OCI-LY3 (cell line): ENCODE results near the gene ANKRD44.

Experiments used
- H2AFZ ChIP-seq: fragments of 200-600, 300-600 bp; shearing (Covaris generic); 2 replicates; pipeline ENCODE4 v1.6.0; 2014; ENCODE audit warnings: antibody characterized with exemption, low read depth, low read length
- H3K27ac ChIP-seq: fragments of 200-600, 300-600 bp; sonication (generic); 2 replicates; pipeline ENCODE4 v1.5.1; 2014; ENCODE audit warnings: mild to moderate bottlenecking, low read length, moderate library complexity, mixed read lengths
- H3K27me3 ChIP-seq: fragments of 200-600, 300-600 bp; sonication (generic); 2 replicates; pipeline ENCODE4 v1.6.1; 2014; ENCODE audit warnings: low read depth, low read length, mixed read lengths
- H3K36me3 ChIP-seq: fragments of 200-600, 300-600 bp; sonication (generic); replicated peaks from 2 replicates; pipeline ENCODE3; 2014; ENCODE audit warnings: low read depth, low read length, mixed read lengths
- H3K4me1 ChIP-seq: fragments of 300-600, 200-600 bp; sonication (generic); 2 replicates; pipeline ENCODE4 v1.6.1; 2014; ENCODE audit warnings: low read length, mixed read lengths
- H3K4me2 ChIP-seq: fragments of 200-600, 300-600 bp; sonication (generic); 2 replicates; pipeline ENCODE4 v1.6.1; 2014; ENCODE audit warnings: low read length, mixed read lengths
- H3K4me3 ChIP-seq: fragments of 300-600, 200-600 bp; sonication (generic); 2 replicates; pipeline ENCODE4 v1.5.1; 2014; ENCODE audit warnings: antibody characterized with exemption, mild to moderate bottlenecking, low read length, moderate library complexity
- H3K79me2 ChIP-seq: fragments of 300-600, 200-600 bp; shearing (Covaris generic); 2 replicates; pipeline ENCODE4 v1.6.1; 2014; ENCODE audit warnings: mild to moderate bottlenecking, low read length, mixed read lengths
- H3K9ac ChIP-seq: fragments of 300-600, 200-600 bp; shearing (Covaris generic); 2 replicates; pipeline ENCODE4 v1.6.0; 2014; ENCODE audit warnings: mild to moderate bottlenecking, low read length, moderate library complexity
- H3K9me3 ChIP-seq: fragments of 200-600, 300-600 bp; shearing (Covaris generic); 2 replicates; pipeline ENCODE4 v1.6.1; 2014; ENCODE audit warnings: low read length, mixed read lengths; ENCODE audit not compliant: insufficient read depth
- H4K20me1 ChIP-seq: fragments of 200-600, 300-600 bp; sonication (generic); 2 replicates; pipeline ENCODE4 v1.6.1; 2016; ENCODE audit warnings: low read length, mixed read lengths; ENCODE audit not compliant: insufficient read depth
- CTCF ChIP-seq: fragments of 200-600, 300-600 bp; sonication (generic); IDR thresholded peaks from 2 replicates; pipeline ENCODE4 v1.5.1; 2014; ENCODE audit warnings: antibody characterized with exemption, low read length, low read depth
- EZH2phosphoT487 ChIP-seq: fragments of 200-600 bp; shearing (Covaris generic); IDR thresholded peaks from 2 replicates; pipeline ENCODE4 v1.6.1; 2018; ENCODE audit warnings: antibody characterized with exemption, mixed run types, low read depth

Gene ANKRD44

GRCh38 chr2:197356136-197356535, 45.6 kb upstream of the ANKRD44 start:
- Histone ChIP-seq H2AFZ (peak overlapping the region; percentile 90), H3K27me3 (no peaks in the 10 kb centered on the region), H3K4me1 (peaks cover 19% of the 10 kb centered on the region), H3K4me2 (peak overlapping the region; percentile 74), H3K36me3 (peaks cover 25% of the 10 kb centered on the region), H3K9me3 (no peaks in the 10 kb centered on the region), H4K20me1 (no peaks in the 10 kb centered on the region), H3K9ac (peak overlapping the region; percentile 53), H3K4me3 (peak overlapping the region; percentile 72), H3K79me2 (peaks cover 33% of the 10 kb centered on the region), H3K27ac (peak overlapping the region; percentile 0; the same call in 1 of the 2 replicates)
- no peak for TF ChIP-seq EZH2phosphoT487
- peak; percentile 45 for TF ChIP-seq CTCF

GRCh38 chr2:197354169-197354558, 43.6 kb upstream of the ANKRD44 start:
- Histone ChIP-seq H3K27ac (no peak overlapping the region), H2AFZ (no peak overlapping the region), H3K9ac (no peak overlapping the region), H3K27me3 (no peaks in the 10 kb centered on the region), H3K36me3 (peaks cover 36% of the 10 kb centered on the region), H3K4me1 (peaks cover 13% of the 10 kb centered on the region), H3K4me2 (peak overlapping the region; percentile 74), H4K20me1 (no peaks in the 10 kb centered on the region), H3K79me2 (peaks cover 43% of the 10 kb centered on the region), H3K9me3 (no peaks in the 10 kb centered on the region), H3K4me3 (peak overlapping the region; percentile 72; the same call in 1 of the 2 replicates)
- no peak for TF ChIP-seq CTCF
- TF ChIP-seq EZH2phosphoT487 = no peak

GRCh38 chr2:197353393-197354168, 43.0 kb upstream of the ANKRD44 start:
- Histone ChIP-seq H2AFZ (no peak overlapping the region), H3K36me3 (peaks cover 42% of the 10 kb centered on the region), H3K79me2 (peaks cover 43% of the 10 kb centered on the region), H3K4me1 (peaks cover 13% of the 10 kb centered on the region), H4K20me1 (no peaks in the 10 kb centered on the region; the same call in 1 of the 2 replicates), H3K27ac (no peak overlapping the region), H3K9ac (no peak overlapping the region), H3K4me2 (0 out of 2 replicates have a peak overlapping the region, but pooled peaks have one; percentile 74), H3K27me3 (no peaks in the 10 kb centered on the region), H3K9me3 (no peaks in the 10 kb centered on the region), H3K4me3 (no peak overlapping the region)
- TF ChIP-seq EZH2phosphoT487 (no peak), CTCF (no peak)

GRCh38 chr2:197349699-197350098, 39.1 kb upstream of the ANKRD44 start:
- Histone ChIP-seq H4K20me1 (no peaks in the 10 kb centered on the region; the same call in none of the 2 replicates), H3K27ac (no peak overlapping the region), H3K4me3 (no peak overlapping the region), H3K36me3 (peaks cover 62% of the 10 kb centered on the region), H3K4me1 (peaks cover 8% of the 10 kb centered on the region), H3K9ac (no peak overlapping the region), H3K4me2 (no peak overlapping the region), H3K9me3 (no peaks in the 10 kb centered on the region), H2AFZ (no peak overlapping the region), H3K79me2 (peaks cover 37% of the 10 kb centered on the region), H3K27me3 (no peaks in the 10 kb centered on the region)
- no peak for TF ChIP-seq EZH2phosphoT487
- TF ChIP-seq CTCF = no peak
